Dermis blood vessel endothelial cell (primary cell): ENCODE measurements around the gene DGLUCY. TPM values are rescaled to one million over a fixed set of nuclear protein-coding genes. Genes with fewer than 3 reads are reported as not detected.
"Not testable (repeated sequence)": the region's sequence is repeated elsewhere in the genome, so short reads cannot be mapped to it uniquely, and the experiment has no call there.

Experiments used
- DNase-seq: peaks from one replicate; pipeline ENCODE4 v3.0.0; 2010
- total RNA-seq: library from RNA; depleted of rRNA; stranded (reverse); fragments of >200 nt; gene quantifications from 2 replicates; pipeline ENCODE4 v1.2.3, GENCODE V29; 2014

The DGLUCY gene
- total RNA-seq, 1 donor from 2014 or later: 81.5 TPM

DNA sequence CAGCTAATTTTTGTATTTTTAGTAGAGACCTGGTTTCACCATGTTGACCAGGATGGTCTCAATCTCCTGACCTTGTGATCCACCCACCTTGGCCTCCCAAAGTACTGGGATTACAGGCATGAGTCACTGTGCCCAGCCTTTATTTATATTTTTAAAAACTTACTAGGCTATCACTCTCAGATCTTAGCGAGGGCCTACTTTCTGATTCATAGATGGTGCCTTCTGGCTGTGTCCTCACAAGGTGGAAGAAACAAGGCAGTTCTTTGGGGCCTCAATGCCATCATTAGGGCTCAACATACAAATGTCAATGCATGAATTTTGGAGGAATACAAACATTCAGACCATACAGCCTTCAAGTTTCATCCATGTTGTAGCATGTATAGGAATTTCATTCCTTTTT, 2.4 kb upstream of the DGLUCY start:
- DNase-seq: no peak

DNA sequence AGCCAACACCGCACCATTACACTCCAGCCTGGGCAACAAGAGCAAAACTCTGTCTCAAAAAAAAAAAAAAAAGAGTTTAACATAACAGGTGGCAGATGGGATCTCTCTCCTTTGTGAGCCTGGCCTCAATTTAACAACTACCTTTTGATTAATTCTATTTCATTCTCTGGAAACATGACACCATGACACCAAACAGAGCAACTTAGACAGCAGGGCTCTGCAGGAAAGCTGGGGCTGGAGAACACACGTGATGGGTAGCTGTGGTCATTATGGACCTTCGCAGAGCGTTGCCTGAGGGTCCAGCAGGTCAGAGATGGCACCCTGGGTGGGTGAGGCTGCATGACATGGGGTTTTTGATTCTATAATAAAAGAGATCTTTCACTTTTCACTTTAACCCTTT, 1.7 kb upstream of the DGLUCY start:
- DNase-seq: no peak

DNA sequence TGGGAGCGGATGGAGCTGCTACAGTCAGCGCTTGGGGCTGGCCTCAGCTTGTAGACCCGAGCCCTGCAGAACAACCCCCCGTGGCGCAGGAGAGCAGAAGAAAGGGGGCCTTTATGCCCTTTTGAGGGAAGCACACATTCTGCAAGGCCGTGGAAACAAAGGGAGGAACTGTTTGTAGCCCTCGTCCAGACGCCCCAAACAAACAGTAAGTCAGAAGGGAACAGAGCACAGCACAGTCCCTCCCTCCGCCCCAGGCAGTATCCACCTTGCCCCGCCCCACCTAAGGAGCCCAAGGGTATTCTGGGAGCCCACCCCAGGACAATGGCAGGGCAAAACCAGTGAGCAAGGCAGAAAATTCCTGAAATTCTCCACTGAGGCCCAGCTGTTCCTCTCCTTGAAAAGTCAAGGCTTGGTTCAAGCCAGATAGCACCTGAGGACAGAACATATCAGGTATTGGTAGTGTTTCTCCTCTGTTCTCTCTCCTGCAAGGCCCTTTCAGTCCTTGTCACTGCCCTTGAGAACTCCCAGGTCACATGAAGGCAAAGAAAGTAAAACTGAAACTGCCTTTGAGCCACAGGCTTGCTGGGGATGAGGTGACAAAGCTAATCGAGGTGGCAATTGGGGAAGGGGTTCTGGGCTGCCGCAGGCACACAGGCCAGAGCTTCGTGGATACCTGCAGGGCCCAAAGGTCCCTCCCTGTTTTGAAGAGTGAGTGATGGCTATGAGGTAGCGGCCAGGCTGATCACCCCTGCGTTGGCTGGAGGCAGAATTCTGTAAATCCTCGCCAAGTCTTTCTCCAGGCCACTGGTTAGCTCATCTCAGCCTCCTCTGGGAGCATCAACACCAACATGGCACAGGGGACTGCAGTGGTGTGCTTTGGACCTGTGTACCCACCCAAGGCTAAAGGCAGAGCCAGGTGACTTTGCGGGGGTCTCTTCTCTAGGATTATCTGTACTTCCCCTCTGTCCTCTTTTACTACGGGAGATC, 499 bp downstream of the DGLUCY start:
- peak; percentile 94 for DNase-seq

DNA sequence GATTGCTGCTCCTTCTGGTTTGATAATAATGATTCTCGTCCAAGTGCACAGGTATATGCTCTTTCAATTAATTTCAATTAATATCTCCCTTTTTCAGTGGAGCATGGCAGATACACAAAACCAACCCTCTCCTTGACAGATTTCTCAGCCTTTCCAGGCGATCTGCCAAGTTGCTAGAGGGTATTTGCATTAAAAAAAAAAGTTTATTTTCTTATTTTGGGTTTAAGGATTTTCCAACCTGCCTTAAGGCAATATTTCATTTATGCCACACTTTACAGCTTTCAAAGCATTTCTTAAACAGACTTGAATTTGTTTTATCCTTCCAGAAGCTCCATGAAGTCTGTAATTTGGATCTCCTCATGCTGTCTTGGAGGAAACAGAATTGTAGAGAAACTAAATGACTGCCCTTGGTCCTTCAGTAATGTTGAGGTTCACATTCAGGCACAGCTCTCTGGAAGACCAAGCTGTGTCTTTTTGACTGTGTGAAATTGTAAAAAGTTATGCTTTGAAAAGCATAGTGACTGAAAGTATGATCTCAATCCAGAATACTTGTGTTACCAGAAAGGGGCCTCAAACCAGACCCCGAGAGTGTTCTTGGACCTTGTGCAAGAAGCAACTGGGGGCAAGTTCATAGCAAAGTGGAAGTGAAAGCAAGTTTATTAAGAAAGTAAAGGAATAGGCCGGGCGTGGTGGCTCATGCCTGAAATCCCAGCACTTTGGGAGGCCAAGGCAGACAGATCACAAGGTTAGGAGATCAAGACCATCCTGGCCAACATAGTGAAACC, 2.3 kb downstream of the DGLUCY start:
- peak; percentile 19 for DNase-seq

DNA sequence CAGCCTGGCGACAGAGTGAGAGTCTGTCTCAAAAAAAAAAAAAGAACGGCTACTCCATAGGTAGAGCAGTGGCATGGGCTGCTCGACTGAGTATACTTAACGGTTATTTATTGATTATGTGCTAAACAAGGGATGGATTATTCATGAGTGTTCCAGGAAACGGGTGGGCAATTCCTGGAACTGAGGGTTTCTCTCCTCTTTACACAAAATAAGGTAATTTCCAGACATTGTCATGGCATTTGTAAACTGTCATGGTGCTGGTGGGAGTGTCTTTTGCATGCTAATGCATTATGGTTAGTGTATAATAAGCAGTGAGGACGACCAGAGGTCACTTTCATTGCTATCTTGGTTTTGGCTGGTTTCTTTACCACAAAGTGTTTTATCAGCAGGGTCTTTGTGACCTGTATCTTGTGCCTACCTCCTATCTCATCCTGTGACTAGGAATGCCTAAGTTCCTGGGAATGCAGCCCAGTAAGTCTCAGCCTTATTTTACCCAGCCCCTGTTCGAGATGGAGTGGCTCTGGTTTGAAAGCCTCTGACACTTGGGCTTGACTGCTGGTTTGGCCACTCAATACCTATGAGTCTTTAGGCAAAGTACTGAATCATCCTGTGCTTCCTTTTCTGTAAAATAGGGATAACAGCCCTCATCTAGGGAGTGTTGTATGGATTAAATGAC, 3.2 kb downstream of the DGLUCY start:
- DNase-seq: peak; percentile 54

DNA sequence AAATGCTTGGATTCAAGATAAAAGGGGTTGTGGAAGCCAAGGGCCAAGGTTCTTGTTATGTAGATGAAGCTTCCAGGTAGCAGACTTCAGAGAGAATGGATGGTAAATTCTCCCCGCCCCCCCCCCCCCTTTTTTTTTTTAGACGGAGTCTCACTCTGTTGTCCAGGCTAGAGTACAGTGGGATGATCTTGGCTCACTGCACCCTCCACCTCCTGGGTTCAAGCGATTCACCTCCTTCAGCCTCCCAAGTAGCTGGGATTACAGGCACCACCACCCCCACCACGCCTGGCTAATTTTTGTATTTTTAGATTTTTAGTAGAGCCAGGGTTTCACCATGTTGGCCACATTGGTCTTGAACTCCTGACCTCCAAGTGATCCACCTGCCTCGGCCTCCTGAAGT, 4.1 kb downstream of the DGLUCY start:
- no peak for DNase-seq

DNA sequence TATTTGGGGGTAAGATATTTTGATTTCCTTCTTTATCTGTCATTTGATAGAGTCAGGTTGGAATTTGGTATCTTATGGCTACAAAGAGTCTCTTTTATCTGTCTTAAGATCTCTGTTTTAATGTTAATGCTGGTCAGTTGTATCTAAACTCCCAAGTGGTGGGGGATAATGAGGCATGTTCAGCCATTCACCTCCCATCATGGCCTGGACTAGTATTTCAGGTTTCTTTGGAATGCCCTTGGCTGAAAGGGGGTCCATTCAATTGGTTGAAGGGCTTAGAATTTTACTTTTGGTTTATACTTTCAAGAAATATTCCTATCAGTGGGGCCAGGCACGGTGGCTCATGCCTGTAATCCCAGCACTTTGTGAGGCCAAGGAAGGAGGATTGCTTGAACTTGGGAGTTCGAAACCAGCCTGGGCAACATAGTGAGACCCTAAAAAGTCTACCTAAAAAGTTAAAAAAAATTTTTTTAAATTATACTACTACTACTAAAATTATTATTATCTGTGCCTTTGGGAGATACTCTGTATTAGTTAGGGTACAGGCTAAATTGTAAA, 4.7 kb downstream of the DGLUCY start:
- no peak for DNase-seq

DNA sequence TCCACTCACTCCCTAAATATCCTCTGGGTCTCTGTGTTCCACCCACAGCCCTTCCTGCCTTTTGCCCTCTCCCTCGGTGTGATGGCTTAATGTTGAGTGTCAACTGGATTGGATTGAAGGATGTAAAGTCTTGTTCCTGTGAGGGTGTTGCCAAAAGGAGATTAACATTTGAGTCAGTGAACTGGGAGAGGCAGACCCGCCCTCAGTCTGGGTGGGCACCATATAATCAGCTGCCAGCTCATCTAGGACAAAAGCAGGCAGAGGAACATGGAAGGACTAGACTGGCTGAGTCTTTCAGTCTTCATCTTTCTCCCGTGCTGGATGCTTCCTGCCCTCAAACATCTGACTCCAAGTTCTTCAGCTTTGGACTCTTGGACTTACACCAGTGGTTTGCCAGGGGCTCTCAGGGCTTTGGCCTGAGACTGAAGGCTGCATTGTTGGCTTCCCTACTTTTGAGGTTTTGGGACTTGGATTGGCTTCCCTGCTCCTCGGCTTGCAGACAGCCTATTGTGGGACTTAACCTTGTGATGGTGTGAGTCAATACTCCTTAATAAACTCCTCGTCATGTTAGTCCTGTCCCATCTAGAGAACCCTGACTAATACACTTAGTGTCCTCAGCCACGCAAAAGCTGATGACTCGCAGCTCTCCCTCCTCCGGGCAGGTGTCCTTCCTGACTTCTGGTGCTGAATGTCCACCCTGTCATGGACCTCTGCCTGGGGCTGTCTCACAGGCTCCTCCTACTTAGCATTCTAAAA, 5.9 kb downstream of the DGLUCY start:
- DNase-seq: peak; percentile 56

DNA sequence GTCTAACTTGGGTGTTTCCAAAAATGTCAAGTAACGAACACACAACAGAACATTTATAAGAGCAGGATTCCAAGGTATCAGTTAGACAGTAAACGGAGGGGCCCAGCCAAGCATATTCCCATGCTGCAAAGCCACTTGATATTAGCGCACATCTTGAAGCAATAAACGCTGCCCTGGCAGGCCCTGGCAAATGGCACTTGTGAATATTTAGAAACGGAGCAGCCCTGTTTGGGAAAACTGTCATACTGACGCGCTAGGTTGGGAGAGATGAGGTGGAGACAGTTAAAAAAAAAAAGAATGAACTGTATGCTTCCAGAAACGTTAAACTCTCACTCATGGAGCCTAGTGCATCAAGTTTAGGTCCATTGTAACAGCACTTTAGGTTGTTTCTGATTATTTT, 9.3 kb downstream of the DGLUCY start:
- DNase-seq: no peak

DNA sequence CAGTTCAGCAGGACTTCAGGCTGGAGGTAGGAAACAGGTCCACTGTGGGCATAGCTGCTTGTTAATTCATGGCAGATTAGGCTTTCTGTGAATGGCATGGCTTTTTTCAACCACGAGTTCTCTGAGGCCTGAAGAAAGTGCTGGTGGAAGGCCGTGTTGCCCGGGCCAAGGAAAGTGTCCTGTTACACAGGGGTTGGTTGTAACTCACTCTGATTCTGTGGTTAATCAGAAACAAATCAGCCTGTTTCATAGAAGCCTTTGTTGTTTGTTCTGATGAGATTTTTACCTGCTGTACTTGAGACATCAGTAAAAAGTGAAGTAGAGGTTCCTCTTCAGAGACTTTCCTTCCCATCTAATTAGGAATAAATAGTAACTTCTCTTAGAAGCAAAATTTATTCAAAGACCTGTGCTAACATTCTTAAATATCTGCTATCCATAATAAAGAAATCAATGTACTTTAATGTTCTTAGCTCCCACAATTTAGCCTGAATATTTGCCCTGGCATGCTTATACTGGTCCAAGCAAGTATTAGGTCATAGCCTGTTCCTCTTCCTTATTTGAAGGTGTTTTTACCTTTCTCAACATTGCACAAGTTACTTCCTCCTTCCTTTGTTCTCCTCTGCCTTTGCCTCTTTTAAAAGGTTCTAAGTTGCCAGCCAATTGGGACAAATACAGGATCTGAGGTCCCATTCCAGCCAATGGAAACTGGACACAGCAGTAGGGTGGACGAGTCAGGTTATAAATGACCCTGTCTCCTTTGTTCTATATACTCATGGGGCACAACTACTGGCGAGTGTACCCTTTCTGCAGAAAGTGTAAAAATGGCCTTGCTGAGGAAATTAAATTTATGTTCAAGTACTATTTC, 10.8 kb downstream of the DGLUCY start:
- not testable (repeated sequence) for DNase-seq

DNA sequence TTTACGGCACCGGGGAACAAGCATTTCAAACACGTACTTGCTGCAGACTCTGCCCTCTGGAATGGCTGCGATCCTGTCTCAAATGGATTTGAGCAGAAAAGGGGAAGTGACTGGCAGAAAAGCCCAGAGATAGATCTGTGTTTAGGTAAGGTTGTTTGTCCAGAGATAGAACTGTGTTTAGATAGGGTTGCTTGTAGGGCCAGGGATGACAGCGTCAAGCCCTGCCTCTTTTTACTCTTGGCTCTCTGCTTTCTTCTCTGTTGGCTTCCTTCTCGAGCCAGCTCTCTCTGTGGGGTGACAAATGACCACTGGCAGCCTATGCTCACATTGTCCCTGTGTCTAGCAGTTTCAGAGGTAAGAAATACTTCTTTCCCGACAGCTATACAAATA, 11.4 kb downstream of the DGLUCY start:
- DNase-seq: no peak

DNA sequence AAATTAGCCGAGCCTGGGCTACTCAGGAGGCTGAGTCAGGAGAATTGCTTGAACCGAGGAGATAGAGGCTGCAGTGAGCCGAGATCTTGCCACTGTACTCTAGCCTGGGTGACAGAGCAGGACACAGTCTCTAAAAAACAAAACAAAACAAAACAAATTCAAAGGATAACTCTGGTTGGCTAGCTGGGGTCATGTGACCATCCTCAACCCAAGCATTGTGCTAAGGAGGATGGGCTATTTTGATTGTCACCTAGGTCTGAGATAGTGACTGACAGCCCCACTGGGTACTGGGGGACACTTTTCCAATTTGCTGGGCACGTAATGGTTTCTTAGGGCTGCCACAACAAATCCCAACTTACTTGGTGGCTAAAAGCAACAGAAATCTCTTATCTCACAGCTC, 11.9 kb downstream of the DGLUCY start:
- DNase-seq: no peak

DNA sequence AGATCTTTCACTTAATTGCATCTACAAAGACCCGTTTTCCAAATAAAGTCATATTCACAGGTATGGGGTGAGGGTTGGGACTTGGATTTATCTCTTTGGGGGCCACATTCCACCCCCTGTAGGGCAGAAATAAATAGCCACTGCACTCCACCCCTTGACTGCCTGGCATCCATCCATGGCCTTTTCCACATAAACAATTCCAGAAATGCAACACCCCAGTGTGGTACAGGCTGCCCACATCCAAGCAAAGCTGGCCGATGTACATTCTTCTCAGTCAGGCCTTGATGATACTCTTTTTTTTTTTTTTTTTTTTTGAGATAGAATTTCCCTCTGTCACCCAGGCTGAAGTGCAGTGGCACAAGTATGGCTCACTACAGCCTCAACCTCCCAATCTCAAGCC, 12.9 kb downstream of the DGLUCY start:
- DNase-seq: no peak

DNA sequence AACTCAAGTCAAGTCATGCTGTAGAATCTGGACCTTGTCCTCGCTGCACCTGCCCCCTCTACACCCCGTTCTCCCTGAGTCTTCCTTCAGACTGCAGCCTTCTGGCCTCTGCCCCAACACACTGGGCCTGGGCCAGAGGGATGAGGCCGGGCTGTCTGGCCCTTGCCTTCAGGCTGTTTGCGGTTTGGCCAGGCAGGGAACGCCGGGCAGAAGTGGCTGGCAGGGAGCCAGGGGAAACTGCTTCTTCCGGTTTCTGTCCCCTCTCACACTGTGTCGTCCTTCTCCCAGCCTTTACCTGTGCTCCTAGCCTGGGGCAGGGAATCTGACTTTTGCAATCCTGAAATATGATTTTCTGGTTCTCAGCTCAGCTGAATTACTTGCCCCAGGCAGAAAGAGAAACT, 13.5 kb downstream of the DGLUCY start:
- DNase-seq: peak; percentile 43

DNA sequence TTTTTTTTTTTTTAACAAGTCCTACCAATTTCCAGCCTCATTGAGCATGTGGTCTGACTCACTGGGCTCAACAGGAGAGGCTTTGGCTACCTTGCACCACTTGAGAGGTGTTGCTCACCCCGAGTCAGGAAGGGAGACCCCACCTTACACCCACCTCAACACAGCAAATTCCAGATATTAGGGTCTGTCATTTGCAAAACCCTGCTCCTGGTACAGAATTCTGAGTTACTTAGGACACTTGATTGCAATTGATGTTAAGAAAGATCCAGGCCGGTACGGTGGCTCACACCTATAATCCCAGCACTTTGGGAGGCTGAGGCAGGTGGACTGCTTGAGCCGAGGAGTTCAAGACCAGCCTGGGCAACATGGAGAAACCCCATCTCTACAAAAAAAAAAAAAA, 14.1 kb downstream of the DGLUCY start:
- no peak for DNase-seq

DNA sequence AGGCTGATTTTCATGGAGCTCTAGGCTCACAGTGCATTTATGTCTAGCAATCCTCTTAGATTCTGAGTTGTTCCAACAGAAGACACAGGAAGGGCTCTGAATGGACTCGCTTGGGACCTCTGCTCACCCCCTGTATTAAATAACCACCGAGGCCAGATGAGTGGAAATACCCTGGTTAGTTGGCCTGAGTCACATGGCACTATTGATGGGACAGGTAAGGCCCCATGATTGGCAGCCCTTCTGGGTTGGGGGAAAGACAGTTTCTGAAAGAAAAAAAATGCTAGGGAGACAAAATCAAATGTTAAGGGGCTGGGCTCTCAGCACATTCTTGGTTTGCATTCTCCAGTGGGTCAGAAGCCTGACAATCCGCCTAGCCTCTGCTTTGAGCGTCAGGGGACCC, 14.8 kb downstream of the DGLUCY start:
- no peak for DNase-seq

DNA sequence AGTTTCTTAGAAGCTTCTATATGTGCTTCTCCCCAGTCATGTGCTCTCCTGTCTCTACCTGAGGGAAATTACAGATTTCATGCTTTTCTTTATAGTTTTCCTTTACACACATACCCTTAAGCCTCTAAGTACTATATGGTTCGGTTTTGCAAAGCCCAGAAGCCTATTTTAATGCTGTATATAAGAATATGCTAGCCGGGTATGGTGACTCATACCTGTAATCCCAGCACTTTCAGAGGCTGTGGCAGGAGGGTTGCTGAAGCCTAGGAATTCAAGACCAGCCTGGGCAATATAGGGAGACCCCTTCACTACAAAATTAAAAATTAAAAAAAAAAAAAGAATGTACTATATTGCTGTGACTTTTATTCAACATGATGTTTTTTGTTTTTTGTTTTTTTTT, 15.4 kb downstream of the DGLUCY start:
- DNase-seq: no peak

DNA sequence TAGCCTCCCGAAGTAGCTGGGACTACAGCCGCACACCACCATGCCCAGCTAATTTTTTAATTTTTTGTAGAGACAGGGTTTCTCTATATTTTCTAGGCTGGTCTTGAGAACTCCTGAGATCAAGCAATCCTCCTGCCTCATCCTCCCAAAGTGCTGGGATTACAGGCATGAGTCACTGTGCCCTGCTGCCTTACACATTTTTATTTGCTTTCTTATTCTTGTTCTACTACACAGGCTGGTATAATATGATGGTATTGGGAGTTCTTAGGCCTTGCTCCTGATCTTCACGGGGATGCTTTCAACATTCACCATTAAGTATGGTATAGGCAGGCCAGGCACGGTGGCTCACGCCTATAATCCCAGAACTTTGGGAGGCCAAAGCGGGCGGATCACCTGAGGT, 21.2 kb downstream of the DGLUCY start:
- DNase-seq: no peak

DNA sequence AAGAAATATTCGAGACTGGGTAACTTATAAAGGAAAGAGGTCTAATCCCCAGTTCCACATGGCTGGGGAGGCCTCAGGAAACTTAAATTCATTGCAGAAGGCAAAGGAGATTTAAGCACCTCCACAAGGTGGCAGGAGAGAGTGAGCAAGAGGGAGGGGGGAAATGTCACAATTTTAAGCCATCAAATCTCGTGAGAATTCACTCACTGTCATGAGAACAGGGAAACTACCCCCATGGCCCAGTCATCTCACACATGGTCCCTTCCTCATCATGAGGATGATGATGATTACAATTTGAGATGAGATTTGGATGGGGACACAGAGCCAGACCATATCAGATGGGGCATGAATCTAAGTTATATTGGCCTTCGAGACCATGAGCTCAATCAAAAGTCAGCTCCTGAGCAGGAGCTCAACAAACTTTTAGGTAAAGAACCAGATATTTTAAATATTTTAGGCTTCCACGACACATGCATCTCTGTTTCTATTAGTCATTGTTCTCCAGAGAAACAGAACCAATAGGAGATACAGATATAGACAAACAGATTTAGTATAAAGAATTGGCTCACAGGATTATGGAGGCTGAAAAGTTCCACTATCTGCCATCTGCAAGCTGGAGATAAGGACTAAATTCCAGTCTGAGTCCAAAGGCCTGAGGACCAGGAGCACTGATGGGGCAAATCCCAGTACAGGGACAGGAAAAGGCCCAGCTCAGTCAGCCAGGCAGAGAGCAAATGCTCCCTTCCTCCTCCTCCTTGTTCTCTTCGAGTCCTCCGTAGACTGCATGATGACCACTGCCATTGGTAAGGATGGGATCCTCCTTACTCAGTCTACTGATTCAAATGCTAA, 24.9 kb downstream of the DGLUCY start:
- peak; percentile 65 for DNase-seq

DNA sequence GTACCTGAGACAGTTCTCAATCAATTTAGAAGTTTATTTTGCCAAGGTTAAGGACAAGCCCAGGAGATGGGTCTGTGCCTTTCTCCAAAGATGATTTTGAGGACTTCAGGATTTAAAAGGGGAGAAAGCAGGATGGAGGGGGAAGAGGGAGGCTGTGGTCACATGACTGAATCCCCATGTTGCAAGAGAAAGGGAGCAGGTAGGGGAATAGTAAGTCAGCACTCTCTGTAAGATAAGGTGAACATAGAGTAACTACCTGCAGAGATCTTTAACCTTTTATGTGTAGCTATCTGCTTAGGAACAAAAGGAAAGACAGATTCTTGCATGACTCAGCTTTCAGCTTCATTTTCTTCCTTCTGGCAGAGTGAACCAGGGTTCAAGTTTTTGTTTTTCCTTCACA, 25.9 kb downstream of the DGLUCY start:
- no peak for DNase-seq
